SKM-1 (cell line): ENCODE measurements around the gene CMKLR1.

ENCODE experiments used
- DNase-seq: peaks from one replicate; lab custom pipeline; 2025; ENCODE audit not compliant: unreplicated experiment; lab: John Stamatoyannopoulos, UW

The CMKLR1 gene

GRCh38 chr12:108302016-108302402, 37.1 kb downstream of the CMKLR1 start:
- DNase-seq: no peak

- DNase-seq: no peak
These were observed 37.8 kb downstream of the CMKLR1 start for GRCh38 chr12:108301346-108301745.

- no peak for DNase-seq
These were observed 39.0 kb downstream of the CMKLR1 start for GRCh38 chr12:108299980-108300696.

- no peak for DNase-seq
These were observed 39.6 kb downstream of the CMKLR1 start for GRCh38 chr12:108299516-108299915.

- no peak for DNase-seq
These were observed 40.3 kb downstream of the CMKLR1 start for GRCh38 chr12:108298761-108299275.

GRCh38 chr12:108297895-108298760, 41.0 kb downstream of the CMKLR1 start:
- no peak for DNase-seq

GRCh38 chr12:108297424-108297823, 41.7 kb downstream of the CMKLR1 start:
- DNase-seq: no peak

GRCh38 chr12:108296945-108297344, 42.2 kb downstream of the CMKLR1 start:
- no peak for DNase-seq

GRCh38 chr12:108295641-108296040, 43.5 kb downstream of the CMKLR1 start:
- no peak for DNase-seq

GRCh38 chr12:108289350-108290161, 49.6 kb downstream of the CMKLR1 start:
- no peak for DNase-seq

GRCh38 chr12:108287227-108287626, 51.9 kb downstream of the CMKLR1 start:
- DNase-seq: no peak

- DNase-seq: no peak
These were observed 54.1 kb downstream of the CMKLR1 start for GRCh38 chr12:108285016-108285415.

GRCh38 chr12:108284163-108284562, 54.9 kb downstream of the CMKLR1 start:
- no peak for DNase-seq

GRCh38 chr12:108282676-108283075, 56.4 kb downstream of the CMKLR1 start:
- no peak for DNase-seq

- no peak for DNase-seq
These were observed 57.0 kb downstream of the CMKLR1 start for GRCh38 chr12:108282160-108282559.

GRCh38 chr12:108277613-108278012, 61.5 kb downstream of the CMKLR1 start:
- DNase-seq: no peak

GRCh38 chr12:108273217-108273616, 65.9 kb downstream of the CMKLR1 start:
- DNase-seq: no peak

- no peak for DNase-seq
These were observed 66.9 kb downstream of the CMKLR1 start for GRCh38 chr12:108271951-108272872.

GRCh38 chr12:108270849-108271143, 68.3 kb downstream of the CMKLR1 start:
- DNase-seq: no peak
